A549 treated with Hydrocortisone at 1 μM for 4 hours (cell line): Measurements from ENCODE around the gene BCLAF1. TPM values are rescaled to one million over a fixed set of nuclear protein-coding genes. Genes with fewer than 3 reads are reported as not detected.

Experiments
- total RNA-seq: library from RNA; stranded (reverse); fragments of 200-300 nt; extraction: Qiagen RNA extraction; gene quantifications from 5 replicates; pipeline ENCODE4 v1.2.3, GENCODE V29; 2022

Gene BCLAF1
- total RNA-seq: 54.1 to 98.3 TPM (median 66.9 TPM) in 5 replicates

GRCh38 chr6:136289579-136290409 is at the start of gene BCLAF1:
TSS of gene BCLAF1 (minus strand) at chr6:136289846. CDS start at chr6:136279866, 9,980 bp downstream.

GRCh38 chr6:136249811-136250685 is 39.6 kb downstream of the BCLAF1 start, which contains the start of gene MTFR2:
TSS of gene MTFR2 (minus strand) at chr6:136250311. CDS start at chr6:136249099, 1,212 bp downstream.

Other genes with a start within 250 kb of the BCLAF1 start
- gene MTFR2, start 39.5 kb downstream of the BCLAF1 start, total RNA-seq: 10.9 to 14.8 TPM (median 12.3 TPM) in 5 replicates